H1 (cell line): Measurements from ENCODE around the gene CUX1. TPM values are rescaled to one million over a fixed set of nuclear protein-coding genes. Genes with fewer than 3 reads are reported as not detected.
A peak's percentile ranks its signal among the peaks of the same experiment; 100 is the strongest.

Source experiments
- CTCF ChIA-PET: fragments of 300-600 bp; sonication (Branson Sonifier 250); formaldehyde crosslinking; loops from one replicate; lab custom pipeline; 2021; ENCODE audit not compliant: partially characterized antibody; lab: Charles Lee
- POLR2A ChIA-PET: fragments of 300-600 bp; sonication (Branson Sonifier 250); formaldehyde crosslinking; loops from one replicate; lab custom pipeline; 2021; ENCODE audit warnings: inconsistent platforms; ENCODE audit not compliant: partially characterized antibody; lab: Charles Lee
- DNase-seq, 2 experiments: peaks; one replicate each; pipeline versions ENCODE4 v3.0.0 to v3.0.0-alpha.2; 2010 to 2022; ENCODE audit warnings: low spot score in 2 of 2, low read depth in 1 of 2, mixed read lengths in 1 of 2
- FAIRE-seq: peaks from 2 replicates; lab custom pipeline; 2011; peaks lifted over from hg19 to GRCh38; lab: Jason Lieb, UNC
- H2AFZ ChIP-seq: 2 replicates; pipeline ENCODE4 v1.8.1; 2012; ENCODE audit warnings: low read length, inconsistent platforms
- H2AK5ac ChIP-seq: 2 replicates; pipeline ENCODE4 v1.6.1; 2013; ENCODE audit warnings: low read depth, low read length
- H2BK120ac ChIP-seq: replicated peaks from 2 replicates; pipeline ENCODE3; 2013; ENCODE audit warnings: low read depth, low read length, inconsistent platforms
- H2BK12ac ChIP-seq: 2 replicates; pipeline ENCODE4 v1.6.1; 2013; ENCODE audit warnings: low read depth, low read length
- H2BK15ac ChIP-seq: 2 replicates; pipeline ENCODE4 v1.6.1; 2013; ENCODE audit warnings: low read length
- H2BK20ac ChIP-seq: 2 replicates; pipeline ENCODE4 v1.6.1; 2013; ENCODE audit warnings: low read length
- H2BK5ac ChIP-seq: 2 replicates; pipeline ENCODE4 v1.6.1; 2013; ENCODE audit warnings: low read depth, low read length
- H3K14ac ChIP-seq: 2 replicates; pipeline ENCODE4 v1.6.1; 2013; ENCODE audit warnings: inconsistent platforms; ENCODE audit not compliant: insufficient read length
- H3K18ac ChIP-seq: 2 replicates; pipeline ENCODE4 v1.6.1; 2013; ENCODE audit warnings: low read length; ENCODE audit errors: extremely low read depth
- H3K23ac ChIP-seq: 2 replicates; pipeline ENCODE4 v1.6.1; 2013; ENCODE audit warnings: inconsistent platforms; ENCODE audit not compliant: insufficient read length
- H3K23me2 ChIP-seq: 2 replicates; pipeline ENCODE4 v1.6.1; 2013; ENCODE audit warnings: low read depth, low read length
- H3K27ac ChIP-seq: 2 replicates; pipeline ENCODE4 v1.6.1; 2011; ENCODE audit warnings: low read depth, low read length, inconsistent platforms
- H3K27me3 ChIP-seq, 4 experiments: replicated peaks in 1 of 4; 1 replicate in 1 of 4; 2 replicates in 3 of 4; pipeline versions ENCODE4 v1.6.1 to v1.8.1; 2011 to 2013; ENCODE audit warnings: low read length in 3 of 4, mild to moderate bottlenecking in 3 of 4, inconsistent platforms in 2 of 4, mixed read lengths in 2 of 4, moderate library complexity in 1 of 4; ENCODE audit not compliant: control insufficient read depth in 3 of 4, insufficient read depth in 3 of 4; ENCODE audit errors: extremely low read depth in 1 of 4
- H3K36me3 ChIP-seq, 4 experiments: 2 replicates each; pipeline versions ENCODE4 v1.6.1 to v1.8.1; 2011 to 2013; ENCODE audit warnings: mild to moderate bottlenecking in 4 of 4, low read length in 3 of 4, moderate library complexity in 2 of 4, control low read depth in 1 of 4, inconsistent platforms in 1 of 4; ENCODE audit not compliant: insufficient read depth in 4 of 4, control insufficient read depth in 2 of 4
- H3K4ac ChIP-seq: replicated peaks from 2 replicates; pipeline ENCODE3; 2013; ENCODE audit warnings: low read length, low read depth, mixed read lengths, inconsistent platforms; ENCODE audit not compliant: insufficient read length
- H3K4me1 ChIP-seq, 4 experiments: replicated peaks in 1 of 4; 1 replicate in 1 of 4; 2 replicates in 3 of 4; pipeline versions ENCODE4 v1.6.1 to v1.8.1; 2011 to 2013; ENCODE audit warnings: low read length in 3 of 4, inconsistent platforms in 2 of 4, mixed read lengths in 1 of 4; ENCODE audit not compliant: insufficient read depth in 4 of 4, control insufficient read depth in 3 of 4
- H3K4me2 ChIP-seq, 2 experiments: 2 replicates each; pipeline versions ENCODE4 v1.6.1 to v1.8.1; 2011 to 2013; ENCODE audit warnings: low read depth in 2 of 2, low read length in 2 of 2, control low read depth in 1 of 2, inconsistent platforms in 1 of 2, mild to moderate bottlenecking in 1 of 2; ENCODE audit not compliant: insufficient read depth in 1 of 2
- H3K4me3 ChIP-seq, 4 experiments: fragments of 200-600, 300-600 bp in 1 of 4; sonication (generic), shearing (Covaris generic), sonication (Bioruptor Twin) in 1 of 4; 2 replicates each; pipeline versions ENCODE4 v1.5.1 to v1.8.1; 2011 to 2016; ENCODE audit warnings: low read length in 4 of 4, low read depth in 3 of 4, control low read depth in 2 of 4, inconsistent platforms in 2 of 4, mild to moderate bottlenecking in 2 of 4, mixed read lengths in 1 of 4, moderate library complexity in 1 of 4; ENCODE audit not compliant: insufficient read depth in 2 of 4; ENCODE audit errors: extremely low read depth in 1 of 4
- H3K56ac ChIP-seq: replicated peaks from 2 replicates; pipeline ENCODE3; 2013; ENCODE audit warnings: low read depth, mild to moderate bottlenecking, mixed read lengths, low read length, inconsistent platforms; ENCODE audit not compliant: insufficient read length
- H3K79me1 ChIP-seq: 2 replicates; pipeline ENCODE4 v1.6.1; 2013; ENCODE audit warnings: low read depth, low read length, control low read depth
- H3K79me2 ChIP-seq, 2 experiments: 2 replicates each; pipeline versions ENCODE4 v1.6.1 to v1.8.1; 2012 to 2013; ENCODE audit warnings: low read length in 2 of 2, mild to moderate bottlenecking in 2 of 2, inconsistent platforms in 1 of 2; ENCODE audit not compliant: insufficient read depth in 2 of 2, control insufficient read depth in 1 of 2
- H3K9ac ChIP-seq, 4 experiments: replicated peaks in 1 of 4; 1 replicate in 1 of 4; 2 replicates in 3 of 4; pipeline versions ENCODE4 v1.6.1 to v1.8.1; 2011 to 2013; ENCODE audit warnings: low read depth in 3 of 4, low read length in 3 of 4, control low read depth in 2 of 4, mild to moderate bottlenecking in 2 of 4, moderate library complexity in 2 of 4, inconsistent platforms in 1 of 4; ENCODE audit errors: extremely low read depth in 1 of 4
- H3K9me3 ChIP-seq, 2 experiments: 2 replicates each; pipeline versions ENCODE4 v1.6.1 to v1.8.1; 2012 to 2013; ENCODE audit warnings: mild to moderate bottlenecking in 2 of 2, moderate library complexity in 2 of 2, control low read depth in 1 of 2, inconsistent platforms in 1 of 2, low read depth in 1 of 2, low read length in 1 of 2, mixed read lengths in 1 of 2; ENCODE audit not compliant: insufficient read depth in 2 of 2
- H4K20me1 ChIP-seq, 2 experiments: replicated peaks in 1 of 2; 2 replicates each; pipeline versions ENCODE3 to v1.8.1; 2011 to 2013; ENCODE audit warnings: inconsistent platforms in 2 of 2, low read length in 2 of 2, mild to moderate bottlenecking in 1 of 2; ENCODE audit not compliant: insufficient read depth in 2 of 2, control insufficient read depth in 1 of 2
- H4K5ac ChIP-seq: 2 replicates; pipeline ENCODE4 v1.6.1; 2013; ENCODE audit warnings: low read length, low read depth, mixed read lengths, inconsistent platforms; ENCODE audit not compliant: insufficient read length
- H4K8ac ChIP-seq: 2 replicates; pipeline ENCODE4 v1.8.0; 2013; ENCODE audit warnings: mild to moderate bottlenecking, moderate library complexity, low read length, inconsistent platforms; ENCODE audit not compliant: insufficient read depth; ENCODE audit errors: extremely low read depth
- H4K91ac ChIP-seq: replicated peaks from 2 replicates; pipeline ENCODE3; 2013; ENCODE audit warnings: low read length, mixed read lengths, inconsistent platforms; ENCODE audit not compliant: insufficient read length
- BCL11A ChIP-seq, 2 experiments: IDR thresholded peaks; one replicate each; pipeline ENCODE4 v1.6.1; 2011; ENCODE audit warnings: low read depth in 2 of 2, low read length in 2 of 2, mild to moderate bottlenecking in 2 of 2
- TBP ChIP-seq: IDR thresholded peaks from 2 replicates; pipeline ENCODE4 v1.6.1; 2011; ENCODE audit warnings: low read depth, low read length, improper control_type of control experiment
- WGBS, 2 experiments: shearing (Covaris generic) in 1 of 2; methylation state at CpG; one replicate each; pipeline versions ENCODE4 v1.1.6 to v1.1.7; 2013 to 2015; ENCODE audit warnings: low lambda C conversion rate in 2 of 2, mixed read lengths in 2 of 2, inconsistent platforms in 1 of 2, low coverage in 1 of 2, missing lambda C conversion rate in 1 of 2; ENCODE audit not compliant: insufficient replicate concordance in 2 of 2, insufficient coverage in 1 of 2, insufficient read length in 1 of 2; ENCODE audit errors: extremely low coverage in 1 of 2, missing lambda C conversion rate in 1 of 2; 5-methylcytosine and 5-hydroxymethylcytosine counted together
- polyA plus RNA-seq, 7 experiments: library from polyadenylated mRNA; depleted of rRNA in 3 of 7; stranded (reverse) in 5 of 7; unstranded in 2 of 7; fragments of >200 nt in 5 of 7; fragments of 200-250 nt in 2 of 7; gene quantifications; 1 replicate in 5 of 7; 2 replicates in 1 of 7; 4 replicates in 1 of 7; pipeline versions ENCODE4 v1.2.1 to v1.2.3, GENCODE V29; 2011 to 2013; ENCODE audit warnings: missing spikeins in 2 of 7, mixed read lengths in 2 of 7
- total RNA-seq: library from RNA; stranded (reverse); fragmentation: NEBNext Ultra II Directional; extraction: Animal tissue kit (Norgen Biotek cat#: 25700); gene quantifications from 2 replicates; pipeline ENCODE4 v1.2.1, GENCODE V29; 2021

CUX1 gene
- total and polyA plus RNA-seq, 2 of the 8 experiments (the other 6 are each of a cell fraction or from before 2014, with no cell fraction given), result 21.6 to 65.9 TPM

- ChIA-PET CTCF (no interaction called here), POLR2A (no interaction called here)
- H3K79me2 ChIP-seq, result peaks cover 0 to 69% of the 10 kb centered on the region in 2 experiments; a peak in 2 of 4 replicates
- H2BK5ac ChIP-seq, result peak overlapping the region; percentile 61; the same call in 1 of the 2 replicates
- H3K18ac ChIP-seq, result 0 out of 2 replicates have a peak overlapping the region, but pooled peaks have one; percentile 17
- H2BK20ac ChIP-seq, result peak overlapping the region; percentile 77; the same call in 1 of the 2 replicates
- H3K4me1 ChIP-seq, result peaks cover 16 to 29% (median 22%) of the 10 kb centered on the region in 4 experiments
- no peak overlapping the region for H4K8ac ChIP-seq
- 0 out of 2 replicates have a peak overlapping the region, but pooled peaks have one; percentile 51 for H2BK12ac ChIP-seq
- H2BK120ac ChIP-seq, result no peak overlapping the region
- no peak overlapping the region for H3K4me2 ChIP-seq
- peak overlapping the region; percentile 28 for H3K56ac ChIP-seq
- FAIRE-seq (no peak), DNase-seq (no peak)
- H2AK5ac ChIP-seq, result 0 out of 2 replicates have a peak overlapping the region, but pooled peaks have one; percentile 19
- no peaks in the 10 kb centered on the region; the same call in 1 of the 2 replicates for H3K23me2 ChIP-seq
- H3K27me3 ChIP-seq, result no peaks in the 10 kb centered on the region; a peak in 1 of 7 replicates
- peaks cover 0 to 3% of the 10 kb centered on the region in 2 experiments for H4K20me1 ChIP-seq
- H4K91ac ChIP-seq, result peak overlapping the region; percentile 59
- WGBS, 2 experiments, result 86% methylated on average over 14 of the region's 14 CpGs; no CpG with 5 or more reads in 1 of the 2 experiments
- H3K9me3 ChIP-seq, result peaks cover 0 to 4% of the 10 kb centered on the region in 2 experiments; a peak in 1 of 4 replicates
- H2AFZ ChIP-seq, result no peak overlapping the region
- H3K36me3 ChIP-seq, result no peaks in the 10 kb centered on the region
- no peak overlapping the region for H2BK15ac ChIP-seq
- TF ChIP-seq BCL11A (IDR thresholded peaks at IDR 0.05; ENCODE audit: low read depth in 2 of 2, low read length in 2 of 2) (no peak), TBP (no peak)
- H3K4me3 ChIP-seq, result no peak overlapping the region
- peaks cover 7% of the 10 kb centered on the region for H3K79me1 ChIP-seq
- no peak overlapping the region for H4K5ac ChIP-seq
- H3K23ac ChIP-seq, result no peak overlapping the region
- H3K9ac ChIP-seq, result no peak overlapping the region
- no peak overlapping the region for H3K4ac ChIP-seq
- no peak overlapping the region for H3K27ac ChIP-seq
- no peak overlapping the region for H3K14ac ChIP-seq
These were observed 114.7 kb downstream of the CUX1 start for GRCh38 chr7:101932083-101932482.
